ENCODE results near the gene TBC1D26. TPM values are rescaled to one million over a fixed set of nuclear protein-coding genes. Genes with fewer than 3 reads are reported as not detected.
"Not testable (repeated sequence)": the region's sequence is repeated elsewhere in the genome, so short reads cannot be mapped to it uniquely, and the experiment has no call there.

TBC1D26 gene
- total RNA-seq, 1 donor from 2014 or later: not detected

GRCh38 chr17:15742921-15743320 is 10.8 kb downstream of the TBC1D26 start:
- no peak for DNase-seq (ENCODE audit: low spot score)

GRCh38 chr17:15744074-15744676 is 12.1 kb downstream of the TBC1D26 start:
- no peak for DNase-seq (ENCODE audit: low spot score)

- DNase-seq (ENCODE audit: low spot score): no peak
Measured at GRCh38 chr17:15744885-15745284, 12.8 kb downstream of the TBC1D26 start.

GRCh38 chr17:15749403-15749802 is 17.3 kb downstream of the TBC1D26 start:
- not testable (repeated sequence) for DNase-seq (ENCODE audit: low spot score)

GRCh38 chr17:15768865-15769533 is 36.9 kb downstream of the TBC1D26 start:
- DNase-seq (ENCODE audit: low spot score): not testable (repeated sequence)

- not testable (repeated sequence) for DNase-seq (ENCODE audit: low spot score)
Measured at GRCh38 chr17:15770679-15771078, 38.6 kb downstream of the TBC1D26 start.

GRCh38 chr17:15776871-15777270 is 44.8 kb downstream of the TBC1D26 start:
- DNase-seq (ENCODE audit: low spot score): no peak

- DNase-seq (ENCODE audit: low spot score): no peak
Measured at GRCh38 chr17:15777297-15777696, 45.2 kb downstream of the TBC1D26 start.

GRCh38 chr17:15777717-15778116 is 45.6 kb downstream of the TBC1D26 start:
- no peak for DNase-seq (ENCODE audit: low spot score)

GRCh38 chr17:15779119-15779518 is 47.0 kb downstream of the TBC1D26 start:
- no peak for DNase-seq (ENCODE audit: low spot score)

GRCh38 chr17:15780188-15780587 is 48.1 kb downstream of the TBC1D26 start:
- no peak for DNase-seq (ENCODE audit: low spot score)

- no peak for DNase-seq (ENCODE audit: low spot score)
Measured at GRCh38 chr17:15782866-15783265, 50.8 kb downstream of the TBC1D26 start.

- DNase-seq (ENCODE audit: low spot score): no peak
Measured at GRCh38 chr17:15783461-15783860, 51.4 kb downstream of the TBC1D26 start.

- DNase-seq (ENCODE audit: low spot score): not testable (repeated sequence)
Measured at GRCh38 chr17:15784351-15784750, 52.3 kb downstream of the TBC1D26 start.

GRCh38 chr17:15787363-15788075 is 55.4 kb downstream of the TBC1D26 start:
- DNase-seq (ENCODE audit: low spot score): not testable (repeated sequence)

GRCh38 chr17:15788365-15788764 is 56.3 kb downstream of the TBC1D26 start:
- DNase-seq (ENCODE audit: low spot score): not testable (repeated sequence)

Other genes starting within 250 kb of the TBC1D26 start
- 15.8 TPM for gene TVP23C, start 168.8 kb upstream of the TBC1D26 start, total RNA-seq
- 4.4 TPM for gene FBXW10B, start 112.6 kb upstream of the TBC1D26 start, total RNA-seq
- gene TRIM16, start 48.0 kb upstream of the TBC1D26 start, total RNA-seq: 37.1 TPM
- 9.4 TPM for gene ZNF286A, start 32.5 kb upstream of the TBC1D26 start, total RNA-seq
- 0.55 TPM for gene ADORA2B, start 212.8 kb downstream of the TBC1D26 start, total RNA-seq